Measurements from ENCODE around the gene KRTAP2-2. TPM values are rescaled to one million over a fixed set of nuclear protein-coding genes. Genes with fewer than 3 reads are reported as not detected.

The KRTAP2-2 gene
- total RNA-seq, 3 donors from 2014 or later = not detected

DNA sequence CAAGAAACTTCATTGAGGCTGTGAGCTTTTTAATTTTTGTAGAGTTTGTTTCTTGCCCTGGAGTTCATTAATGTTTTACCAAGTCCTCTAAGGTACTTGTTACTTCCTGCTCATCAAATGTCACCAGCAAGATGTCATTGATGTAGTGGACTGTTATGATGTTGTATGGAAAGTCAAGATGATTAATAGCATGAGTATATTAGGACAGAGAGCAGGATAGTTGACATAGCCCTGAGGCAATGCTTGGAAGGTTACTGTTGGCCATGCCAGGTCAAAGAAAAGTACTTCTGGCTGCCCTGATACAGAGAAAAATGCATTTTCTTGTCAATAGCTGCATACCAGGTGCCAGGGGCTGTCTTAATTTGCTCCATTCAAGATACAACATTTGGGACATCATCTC lies 34.7 kb downstream of the KRTAP2-2 start:
- ATAC-seq = no peak
- Mint-ChIP-seq H3K9me3 (no peaks in the 10 kb centered on the region), H3K36me3 (ENCODE audit: insufficient read depth) (no peaks in the 10 kb centered on the region), H3K27me3 (ENCODE audit: low read depth) (no peaks in the 10 kb centered on the region), H3K4me3 (no peak overlapping the region), H3K4me1 (ENCODE audit: low read depth) (no peaks in the 10 kb centered on the region)
- no peak for DNase-seq

DNA sequence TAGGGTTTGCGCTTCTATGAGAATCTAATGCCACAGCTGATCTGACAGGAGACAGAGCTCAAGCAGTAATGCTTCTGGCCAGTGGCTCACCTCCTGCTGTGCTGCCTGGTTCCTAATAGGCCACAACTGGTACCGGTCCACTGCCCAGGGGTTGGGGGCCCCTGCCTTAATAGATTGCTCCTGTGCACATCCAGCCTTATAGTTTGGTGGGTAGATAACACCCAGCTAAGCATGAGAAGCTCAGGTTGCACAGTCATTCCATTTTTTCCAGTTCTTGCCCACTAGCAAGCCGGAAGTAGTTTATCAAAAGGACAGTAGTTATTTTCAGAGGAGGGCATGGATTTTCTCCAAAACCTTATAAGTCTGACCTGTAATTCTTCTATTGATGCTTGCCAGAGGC lies 35.6 kb downstream of the KRTAP2-2 start:
- no peaks in the 10 kb centered on the region for H3K4me1 Mint-ChIP-seq (ENCODE audit: low read depth)
- no peak overlapping the region for H3K4me3 Mint-ChIP-seq
- no peaks in the 10 kb centered on the region for H3K9me3 Mint-ChIP-seq
- peaks cover 4% of the 10 kb centered on the region for H3K27me3 Mint-ChIP-seq (ENCODE audit: low read depth)
- ATAC-seq = no peak
- DNase-seq = no peak
- no peaks in the 10 kb centered on the region for H3K36me3 Mint-ChIP-seq (ENCODE audit: insufficient read depth)

DNA sequence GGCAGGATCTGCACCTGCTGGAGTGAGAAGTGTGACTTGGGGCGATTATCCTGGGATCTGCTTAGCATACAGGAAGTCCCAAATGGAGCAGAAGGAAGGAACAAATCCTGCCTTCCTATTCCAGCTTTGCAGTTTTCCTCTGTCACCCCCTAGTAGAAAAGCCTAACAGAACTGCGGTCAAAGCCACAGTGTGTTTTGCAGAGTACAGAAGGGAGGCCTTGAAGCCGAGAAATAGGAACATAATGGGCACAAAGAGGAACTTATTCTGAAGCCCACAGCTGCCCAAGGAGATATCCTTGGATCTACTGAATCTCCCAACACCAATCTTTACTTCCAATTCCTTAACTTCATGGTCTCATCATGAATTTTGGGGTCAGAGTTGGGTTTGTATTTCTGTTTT lies 36.5 kb downstream of the KRTAP2-2 start:
- Mint-ChIP-seq H3K4me3 (no peak overlapping the region), H3K27me3 (ENCODE audit: low read depth) (peaks cover 4% of the 10 kb centered on the region), H3K4me1 (ENCODE audit: low read depth) (no peaks in the 10 kb centered on the region), H3K9me3 (no peaks in the 10 kb centered on the region), H3K36me3 (ENCODE audit: insufficient read depth) (no peaks in the 10 kb centered on the region)
- no peak for DNase-seq
- no peak for ATAC-seq

DNA sequence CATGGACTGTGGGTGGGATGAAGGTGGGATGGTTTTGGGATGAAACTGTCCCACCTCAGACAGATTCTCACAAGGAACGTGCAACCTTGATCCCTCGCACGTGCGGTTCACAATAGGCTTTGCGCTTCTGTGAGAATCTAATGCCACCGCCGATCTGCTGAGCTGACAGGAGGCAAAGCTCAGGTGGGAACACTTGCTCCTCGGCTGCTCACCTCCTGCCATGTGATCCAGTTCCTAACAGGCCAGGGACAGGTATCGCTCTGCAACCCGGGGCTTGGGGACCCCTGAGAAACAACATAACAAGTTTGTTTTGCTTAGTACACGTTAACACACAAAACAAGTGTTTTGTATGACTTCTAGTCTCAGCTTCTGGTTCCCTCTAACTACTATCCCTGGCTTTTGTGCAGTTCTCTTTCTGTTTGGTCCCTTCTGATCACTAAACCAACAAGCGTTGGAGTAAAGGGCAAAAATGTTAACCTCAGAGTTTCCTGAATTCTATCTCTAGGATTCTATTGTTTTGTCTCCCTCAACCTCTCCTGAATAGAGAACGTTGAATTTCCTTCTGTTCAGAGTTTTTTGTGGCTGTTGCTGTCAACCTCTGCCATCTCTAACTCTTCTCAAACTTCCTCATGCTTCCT lies 38.3 kb downstream of the KRTAP2-2 start:
- H3K27me3 Mint-ChIP-seq (ENCODE audit: low read depth) = peaks cover 4% of the 10 kb centered on the region
- no peak for DNase-seq
- H3K4me3 Mint-ChIP-seq = no peak overlapping the region
- no peaks in the 10 kb centered on the region for H3K36me3 Mint-ChIP-seq (ENCODE audit: insufficient read depth)
- no peak for ATAC-seq
- H3K4me1 Mint-ChIP-seq (ENCODE audit: low read depth) = no peaks in the 10 kb centered on the region
- H3K9me3 Mint-ChIP-seq = no peaks in the 10 kb centered on the region

DNA sequence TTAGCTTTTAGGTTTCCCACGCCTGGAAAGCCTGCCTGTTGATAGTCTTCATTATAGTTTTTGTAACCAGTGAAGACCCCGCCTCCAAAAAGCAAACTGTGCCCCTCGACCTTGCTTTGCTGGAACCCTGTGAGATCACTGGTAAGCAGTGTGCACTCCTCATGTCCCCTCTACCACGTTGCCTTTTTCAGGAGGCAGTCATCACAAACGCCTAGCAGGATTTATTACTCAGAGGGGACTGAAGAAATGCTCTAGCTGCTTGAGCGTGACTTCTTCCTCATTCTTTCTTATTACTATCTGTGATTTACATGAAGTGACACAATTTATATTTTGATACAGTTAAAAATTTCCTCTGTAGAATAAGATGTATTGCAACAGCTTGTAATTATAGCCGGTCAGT lies 39.6 kb downstream of the KRTAP2-2 start:
- no peaks in the 10 kb centered on the region for H3K36me3 Mint-ChIP-seq (ENCODE audit: insufficient read depth)
- H3K9me3 Mint-ChIP-seq = no peaks in the 10 kb centered on the region
- peaks cover 4% of the 10 kb centered on the region for H3K27me3 Mint-ChIP-seq (ENCODE audit: low read depth)
- no peak for ATAC-seq
- no peak for DNase-seq
- H3K4me3 Mint-ChIP-seq = no peak overlapping the region
- H3K4me1 Mint-ChIP-seq (ENCODE audit: low read depth) = no peaks in the 10 kb centered on the region

DNA sequence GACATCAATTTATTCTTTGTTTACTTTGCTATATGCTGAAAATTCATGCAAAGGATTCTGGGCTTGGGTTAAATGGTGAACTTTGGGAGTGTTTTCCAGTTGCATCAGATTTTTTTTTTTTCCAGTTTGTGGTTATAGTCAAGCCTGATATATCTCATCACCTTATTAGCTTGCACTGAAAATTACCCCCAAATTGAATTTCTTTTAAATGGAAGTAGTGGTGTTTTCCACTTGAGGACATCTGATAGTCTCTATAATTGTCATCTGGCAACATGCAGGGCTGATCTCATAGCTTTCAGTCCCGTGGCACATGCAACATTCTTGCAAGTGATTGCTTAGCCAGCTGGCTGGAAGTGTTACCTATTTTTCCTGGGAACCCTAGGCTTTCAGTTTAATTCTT lies 41.4 kb downstream of the KRTAP2-2 start:
- H3K36me3 Mint-ChIP-seq (ENCODE audit: insufficient read depth) = no peaks in the 10 kb centered on the region
- DNase-seq (no peak), ATAC-seq (no peak)
- H3K9me3 Mint-ChIP-seq = no peaks in the 10 kb centered on the region
- peaks cover 4% of the 10 kb centered on the region for H3K27me3 Mint-ChIP-seq (ENCODE audit: low read depth)
- H3K4me1 Mint-ChIP-seq (ENCODE audit: low read depth) = no peaks in the 10 kb centered on the region
- no peak overlapping the region for H3K4me3 Mint-ChIP-seq

DNA sequence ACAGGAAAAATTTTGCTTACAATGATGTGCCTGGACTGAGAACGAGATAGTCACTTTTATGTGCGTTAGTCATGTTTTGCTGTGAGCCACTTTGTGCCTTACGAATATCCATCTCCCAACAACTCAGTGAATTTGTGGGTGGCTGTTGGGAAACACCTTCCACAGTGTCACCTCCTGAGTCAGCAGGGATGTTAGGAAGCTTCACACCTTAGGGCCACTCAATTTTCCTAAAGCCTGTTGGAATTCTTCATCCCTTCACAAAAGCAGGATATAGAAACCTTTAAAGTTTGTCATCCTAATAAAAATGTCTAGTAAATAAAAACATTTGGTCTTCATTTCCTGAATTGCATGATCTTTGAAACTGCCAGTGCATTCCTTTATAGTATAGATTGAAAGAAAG lies 41.8 kb downstream of the KRTAP2-2 start:
- no peak for DNase-seq
- no peak for ATAC-seq
- Mint-ChIP-seq H3K36me3 (ENCODE audit: insufficient read depth) (no peaks in the 10 kb centered on the region), H3K4me3 (no peak overlapping the region), H3K4me1 (ENCODE audit: low read depth) (no peaks in the 10 kb centered on the region), H3K9me3 (no peaks in the 10 kb centered on the region), H3K27me3 (ENCODE audit: low read depth) (peaks cover 4% of the 10 kb centered on the region)

DNA sequence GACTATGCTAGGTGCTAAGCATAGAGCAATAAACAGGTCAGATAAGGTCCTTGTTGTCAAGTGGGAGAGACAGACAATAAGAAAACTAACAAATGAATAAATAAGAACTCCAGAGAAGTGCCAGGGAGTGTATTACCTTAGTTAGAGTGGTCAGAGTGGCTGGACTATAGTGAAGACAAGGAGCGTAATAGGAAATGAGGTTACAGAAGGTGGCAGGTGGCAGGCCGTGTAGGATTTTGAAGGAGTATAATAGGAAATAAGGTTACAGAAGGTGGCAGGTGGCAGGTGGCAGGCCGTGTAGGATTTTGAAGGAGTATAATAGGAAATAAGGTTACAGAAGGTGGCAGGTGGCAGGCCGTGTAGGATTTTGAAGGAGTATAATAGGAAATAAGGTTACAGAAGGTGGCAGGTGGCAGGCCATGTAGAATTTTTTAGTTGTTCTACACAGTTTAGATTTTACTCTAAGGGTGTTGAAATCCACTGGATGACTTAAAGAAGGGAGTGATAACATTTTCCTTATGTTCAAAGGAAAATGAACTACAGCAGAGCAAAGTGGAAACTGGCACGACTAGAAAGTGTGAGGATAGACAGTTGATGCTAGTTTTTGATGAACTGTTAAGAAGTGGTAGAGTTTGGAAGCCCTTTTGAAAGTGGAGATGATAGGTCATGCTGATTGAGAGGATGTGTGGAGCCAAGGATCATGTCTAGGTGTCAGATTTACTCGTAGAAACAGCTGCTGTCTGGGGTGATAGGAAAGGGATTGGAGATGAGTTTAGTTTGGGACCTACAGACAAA lies 42.5 kb downstream of the KRTAP2-2 start:
- ATAC-seq (no peak), DNase-seq (no peak)
- H3K36me3 Mint-ChIP-seq (ENCODE audit: insufficient read depth) = no peaks in the 10 kb centered on the region
- H3K4me3 Mint-ChIP-seq = no peak overlapping the region
- H3K9me3 Mint-ChIP-seq = no peaks in the 10 kb centered on the region
- no peaks in the 10 kb centered on the region for H3K4me1 Mint-ChIP-seq (ENCODE audit: low read depth)
- peaks cover 4% of the 10 kb centered on the region for H3K27me3 Mint-ChIP-seq (ENCODE audit: low read depth)

DNA sequence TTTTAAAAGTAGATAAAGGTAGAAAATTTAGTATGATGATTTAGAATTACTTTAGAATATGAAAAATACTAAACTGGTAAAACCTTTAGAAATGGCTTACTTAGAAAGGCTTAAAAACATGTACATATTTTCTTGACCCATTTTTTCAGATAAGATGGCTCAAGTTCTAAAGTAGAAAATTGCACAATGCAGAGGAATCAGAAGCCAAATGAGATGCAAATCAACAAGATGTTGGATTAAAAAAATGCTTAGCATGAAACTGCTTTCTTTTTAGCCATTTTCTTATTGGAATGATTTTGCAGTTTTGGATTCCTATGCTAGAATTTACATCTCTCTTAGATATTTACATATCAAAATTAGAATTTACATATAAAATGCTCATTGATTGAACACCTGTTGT lies 44.6 kb downstream of the KRTAP2-2 start:
- H3K36me3 Mint-ChIP-seq (ENCODE audit: insufficient read depth) = no peaks in the 10 kb centered on the region

DNA sequence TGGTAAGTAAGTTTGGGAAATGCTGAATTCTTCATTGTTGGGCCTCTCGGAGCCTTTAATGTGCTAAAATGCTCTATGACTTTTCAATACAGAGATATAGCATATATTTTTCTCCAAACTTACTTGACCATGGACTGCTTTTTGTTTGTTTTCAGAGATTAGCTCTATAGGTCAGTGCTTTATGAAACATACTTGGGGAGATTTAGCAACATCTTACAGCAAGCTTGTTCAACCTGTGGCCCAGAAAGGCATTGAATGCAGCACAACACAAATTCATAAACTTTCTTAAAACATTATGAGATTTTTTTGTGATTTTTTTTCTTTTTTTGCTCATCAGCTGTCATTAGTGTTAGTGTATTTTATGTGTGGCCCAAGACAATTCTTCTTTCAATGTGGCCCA lies 45.1 kb downstream of the KRTAP2-2 start:
- ATAC-seq (no peak), DNase-seq (no peak)
- no peaks in the 10 kb centered on the region for H3K4me1 Mint-ChIP-seq (ENCODE audit: low read depth)
- H3K27me3 Mint-ChIP-seq (ENCODE audit: low read depth) = peaks cover 5% of the 10 kb centered on the region
- no peak overlapping the region for H3K4me3 Mint-ChIP-seq
- no peaks in the 10 kb centered on the region for H3K9me3 Mint-ChIP-seq
- no peaks in the 10 kb centered on the region for H3K36me3 Mint-ChIP-seq (ENCODE audit: insufficient read depth)

More for the DNA sequence above, 44.6 kb downstream of the KRTAP2-2 start:
- Mint-ChIP-seq H3K27me3 (ENCODE audit: low read depth) (peaks cover 6% of the 10 kb centered on the region), H3K9me3 (no peaks in the 10 kb centered on the region), H3K4me3 (no peak overlapping the region), H3K4me1 (ENCODE audit: low read depth) (no peaks in the 10 kb centered on the region)
- DNase-seq = no peak
- no peak for ATAC-seq

DNA sequence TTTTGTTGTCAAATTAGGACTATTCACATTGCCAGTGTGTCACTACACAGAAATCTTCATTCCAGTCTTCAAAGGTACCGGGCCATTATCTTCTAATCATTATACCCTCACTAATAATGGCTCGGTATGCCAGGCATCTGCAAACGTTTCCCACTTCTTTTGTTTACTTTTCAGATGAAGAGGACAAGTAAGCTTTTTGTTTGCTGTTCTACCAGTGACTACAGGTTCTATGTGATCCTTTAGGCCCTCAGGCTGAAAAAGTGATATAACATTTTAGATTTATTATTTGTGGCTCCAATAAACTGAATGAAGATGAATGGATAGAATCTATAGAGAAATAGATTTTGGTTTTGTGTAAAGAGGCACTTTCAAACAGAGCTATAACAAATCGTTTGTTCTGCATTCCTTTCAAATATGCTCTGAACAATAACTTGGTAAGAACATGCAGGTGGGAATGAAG lies 45.7 kb downstream of the KRTAP2-2 start:
- Mint-ChIP-seq H3K9me3 (no peaks in the 10 kb centered on the region), H3K4me1 (ENCODE audit: low read depth) (no peaks in the 10 kb centered on the region), H3K36me3 (ENCODE audit: insufficient read depth) (no peaks in the 10 kb centered on the region), H3K27me3 (ENCODE audit: low read depth) (peaks cover 2% of the 10 kb centered on the region), H3K4me3 (no peak overlapping the region)
- ATAC-seq (no peak), DNase-seq (no peak)

DNA sequence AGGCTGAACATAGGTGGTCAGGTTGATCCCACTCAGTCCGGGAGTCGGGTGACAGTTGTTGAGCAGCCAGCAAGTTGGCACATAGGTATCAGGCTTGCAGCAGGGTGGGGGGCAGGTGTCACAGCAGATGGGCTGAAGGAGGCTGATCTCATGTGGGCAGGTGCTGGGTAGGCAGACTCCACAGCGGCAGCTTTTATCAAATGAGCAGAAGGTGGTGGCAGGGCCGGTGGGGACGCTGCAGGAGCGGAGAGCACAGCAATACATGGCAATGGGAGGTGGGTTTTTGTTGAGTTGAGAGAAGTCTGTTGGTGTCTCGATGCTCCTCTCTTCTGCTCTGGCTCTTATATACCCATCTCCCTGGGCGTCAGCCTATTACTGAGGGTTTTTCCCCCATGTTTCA lies 46.2 kb downstream of the KRTAP2-2 start, which contains the start of gene KRTAP3-1:
KRTAP3-1 (minus strand) TSS at position 318 of the 400 bp plus-strand sequence; CDS start at position 264, 54 bp downstream.
- ATAC-seq = no peak
- Mint-ChIP-seq H3K4me1 (ENCODE audit: low read depth) (no peaks in the 10 kb centered on the region), H3K4me3 (no peak within 1 kb of the TSS), H3K27me3 (ENCODE audit: low read depth) (peaks cover 4% of the 10 kb centered on the region), H3K36me3 (ENCODE audit: insufficient read depth) (no peaks in the 10 kb centered on the region), H3K9me3 (no peaks in the 10 kb centered on the region)
- no peak for DNase-seq

All from activated T-cell treated with anti-CD3 and anti-CD28 coated beads, Interleukin-2, amount 50 U/mL, for 4 hours (primary cell).